ENCODE results near the gene TYRO3. TPM values are rescaled to one million over a fixed set of nuclear protein-coding genes. Genes with fewer than 3 reads are reported as not detected.

The TYRO3 gene
- total and polyA plus RNA-seq, 2 of the 13 experiments (the other 11 are each of a cell fraction or from before 2014, with no cell fraction given) = 24.0 to 43.6 TPM

DNA sequence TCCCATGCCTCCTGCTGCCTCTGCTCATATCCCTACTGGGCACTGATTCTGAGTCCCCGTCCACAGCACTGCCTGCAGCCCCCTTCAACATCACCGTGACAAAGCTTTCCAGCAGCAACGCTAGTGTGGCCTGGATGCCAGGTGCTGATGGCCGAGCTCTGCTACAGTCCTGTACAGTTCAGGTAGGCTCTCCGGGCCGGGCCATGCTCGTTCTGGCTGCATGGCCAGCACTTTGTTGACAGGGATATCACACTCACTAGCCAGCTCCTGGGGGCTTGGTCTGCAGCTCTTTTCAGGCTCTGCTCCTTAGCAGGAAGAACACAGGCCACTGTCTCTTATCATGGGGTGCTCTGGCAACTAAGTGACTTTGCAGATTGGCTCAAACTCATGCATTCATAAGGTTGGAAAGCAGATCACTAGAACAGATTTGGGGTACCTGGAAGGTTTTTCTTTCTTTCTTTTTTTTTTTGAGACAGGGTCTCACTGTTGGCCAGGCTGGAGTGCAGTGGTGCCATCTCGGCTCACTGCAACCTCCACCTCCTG lies 6.0 kb downstream of the TYRO3 start:
- H3K36me3 ChIP-seq (replicated peaks in 1 of 2; ENCODE audit: control insufficient read depth in 1 of 2, insufficient read depth in 2 of 2, low read length in 2 of 2) = 0 out of 5 replicates have a peak, but pooled peaks cover 0 to 4% of the 10 kb centered on the region in 2 experiments
- H3K27me3 ChIP-seq (ENCODE audit: control insufficient read depth in 1 of 2, insufficient read depth in 2 of 2, low read length in 2 of 2) = no peaks in the 10 kb centered on the region
- H2AFZ ChIP-seq (ENCODE audit: low read length) = no peak overlapping the region
- FAIRE-seq (no peak), ATAC-seq (no peak), DNase-seq (ENCODE audit: low spot score) (no peak)
- H3K27ac ChIP-seq (ENCODE audit: extremely low read length, insufficient read depth, low read length) = peak overlapping the region; percentile 52
- in situ Hi-C loops (cut with HindIII; ENCODE audit: extremely low pct_ligation_motif_present, low pct_unique_long_range_greater_than_20kb) = no loop called here
- peak overlapping the region; percentile 38 for H3K4me2 ChIP-seq (ENCODE audit: low read depth, low read length)
- H3K9ac ChIP-seq (ENCODE audit: insufficient read depth, low read depth, low read length) = no peak overlapping the region
- no peaks in the 10 kb centered on the region for H3K79me2 ChIP-seq (ENCODE audit: insufficient read depth, low read length)
- intact Hi-C loops (cut with micrococcal nuclease; ENCODE audit: unreplicated experiment) = loop anchor here (5.0 kb wide), 1 partner anchor 247 kb away; no protein-coding TSS in a partner anchor
- 77% methylated on average over 8 of the region's 8 CpGs for WGBS (ENCODE audit: low lambda C conversion rate)
- H3K4me1 ChIP-seq (ENCODE audit: insufficient read depth, low read length) = peaks cover 99% of the 10 kb centered on the region
- ChIA-PET POLR2A (interaction anchor here (1.0 to 1.8 kb wide), 2 partner anchors 21 to 56 kb away, joined by 4 read pairs; partner anchors contain the start of gene RPAP1), CTCF (ENCODE audit: low intra/inter-chr PET ratio, low total read pairs) (no interaction called here)
- TF ChIP-seq POLR2AphosphoS2 (IDR thresholded peaks at IDR 0.05; ENCODE audit: low read depth, low read length) (no peak), ZFY (CRISPR knock-in tag; IDR thresholded peaks at IDR 0.05) (0 out of 2 replicates have a peak, but pooled peaks have one; percentile 27), PCBP2 (optimal IDR thresholded peaks at IDR 0.05; ENCODE audit: low read depth, low read length, poor library complexity, severe bottlenecking) (no peak), ZFX (CRISPR knock-in tag; IDR thresholded peaks at IDR 0.05; ENCODE audit: low read depth) (0 out of 2 replicates have a peak, but pooled peaks have one; percentile 3), DNMT3B (CRISPR knock-in tag; conservative IDR thresholded peaks at IDR 0.05) (no peak), HDAC2 (CRISPR knock-in tag; IDR thresholded peaks at IDR 0.05) (no peak), ZNF747 (CRISPR knock-in tag; IDR thresholded peaks at IDR 0.05; ENCODE audit: borderline replicate concordance) (no peak), ZFP36 (IDR thresholded peaks at IDR 0.05; ENCODE audit: borderline replicate concordance, low read depth, low read length, partially characterized antibody) (no peak), JUN (CRISPR knock-in tag; IDR thresholded peaks at IDR 0.05) (0 out of 2 replicates have a peak, but pooled peaks have one; percentile 3), ZNF484 (CRISPR knock-in tag; IDR thresholded peaks at IDR 0.05; ENCODE audit: borderline replicate concordance, low read depth) (0 out of 2 replicates have a peak, but pooled peaks have one; percentile 26), ZNF460 (CRISPR knock-in tag; IDR thresholded peaks at IDR 0.05; ENCODE audit: borderline replicate concordance) (no peak), KLF6 (CRISPR knock-in tag; IDR thresholded peaks at IDR 0.05) (no peak), SMAD9 (CRISPR knock-in tag; IDR thresholded peaks at IDR 0.05) (no peak), ZNF607 (CRISPR knock-in tag; IDR thresholded peaks at IDR 0.05; ENCODE audit: borderline replicate concordance) (no peak), ZNF766 (CRISPR knock-in tag; IDR thresholded peaks at IDR 0.05; ENCODE audit: borderline replicate concordance) (no peak), PPARG (CRISPR knock-in tag; conservative IDR thresholded peaks at IDR 0.05) (no peak), RCOR2 (CRISPR knock-in tag; IDR thresholded peaks at IDR 0.05) (no peak)
- TF ChIP-seq, protein P1, sequence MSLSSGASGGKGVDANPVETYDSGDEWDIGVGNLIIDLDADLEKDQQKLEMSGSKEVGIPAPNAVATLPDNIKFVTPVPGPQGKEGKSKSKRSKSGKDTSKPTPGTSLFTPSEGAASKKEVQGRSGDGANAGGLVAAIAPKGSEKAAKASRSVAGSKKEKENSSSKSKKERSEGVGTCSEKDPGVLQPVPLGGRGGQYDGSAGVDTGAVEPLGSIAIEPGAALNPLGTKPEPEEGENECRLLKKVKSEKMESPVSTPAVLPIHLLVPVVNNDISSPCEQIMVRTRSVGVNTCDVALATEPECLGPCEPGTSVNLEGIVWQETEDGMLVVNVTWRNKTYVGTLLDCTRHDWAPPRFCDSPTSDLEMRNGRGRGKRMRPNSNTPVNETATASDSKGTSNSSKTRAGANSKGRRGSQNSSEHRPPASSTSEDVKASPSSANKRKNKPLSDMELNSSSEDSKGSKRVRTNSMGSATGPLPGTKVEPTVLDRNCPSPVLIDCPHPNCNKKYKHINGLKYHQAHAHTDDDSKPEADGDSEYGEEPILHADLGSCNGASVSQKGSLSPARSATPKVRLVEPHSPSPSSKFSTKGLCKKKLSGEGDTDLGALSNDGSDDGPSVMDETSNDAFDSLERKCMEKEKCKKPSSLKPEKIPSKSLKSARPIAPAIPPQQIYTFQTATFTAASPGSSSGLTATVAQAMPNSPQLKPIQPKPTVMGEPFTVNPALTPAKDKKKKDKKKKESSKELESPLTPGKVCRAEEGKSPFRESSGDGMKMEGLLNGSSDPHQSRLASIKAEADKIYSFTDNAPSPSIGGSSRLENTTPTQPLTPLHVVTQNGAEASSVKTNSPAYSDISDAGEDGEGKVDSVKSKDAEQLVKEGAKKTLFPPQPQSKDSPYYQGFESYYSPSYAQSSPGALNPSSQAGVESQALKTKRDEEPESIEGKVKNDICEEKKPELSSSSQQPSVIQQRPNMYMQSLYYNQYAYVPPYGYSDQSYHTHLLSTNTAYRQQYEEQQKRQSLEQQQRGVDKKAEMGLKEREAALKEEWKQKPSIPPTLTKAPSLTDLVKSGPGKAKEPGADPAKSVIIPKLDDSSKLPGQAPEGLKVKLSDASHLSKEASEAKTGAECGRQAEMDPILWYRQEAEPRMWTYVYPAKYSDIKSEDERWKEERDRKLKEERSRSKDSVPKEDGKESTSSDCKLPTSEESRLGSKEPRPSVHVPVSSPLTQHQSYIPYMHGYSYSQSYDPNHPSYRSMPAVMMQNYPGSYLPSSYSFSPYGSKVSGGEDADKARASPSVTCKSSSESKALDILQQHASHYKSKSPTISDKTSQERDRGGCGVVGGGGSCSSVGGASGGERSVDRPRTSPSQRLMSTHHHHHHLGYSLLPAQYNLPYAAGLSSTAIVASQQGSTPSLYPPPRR (CRISPR knock-in tag; IDR thresholded peaks at IDR 0.05; ENCODE audit: borderline replicate concordance) = 0 out of 2 replicates have a peak, but pooled peaks have one; percentile 4
- TF ChIP-seq, protein P2, sequence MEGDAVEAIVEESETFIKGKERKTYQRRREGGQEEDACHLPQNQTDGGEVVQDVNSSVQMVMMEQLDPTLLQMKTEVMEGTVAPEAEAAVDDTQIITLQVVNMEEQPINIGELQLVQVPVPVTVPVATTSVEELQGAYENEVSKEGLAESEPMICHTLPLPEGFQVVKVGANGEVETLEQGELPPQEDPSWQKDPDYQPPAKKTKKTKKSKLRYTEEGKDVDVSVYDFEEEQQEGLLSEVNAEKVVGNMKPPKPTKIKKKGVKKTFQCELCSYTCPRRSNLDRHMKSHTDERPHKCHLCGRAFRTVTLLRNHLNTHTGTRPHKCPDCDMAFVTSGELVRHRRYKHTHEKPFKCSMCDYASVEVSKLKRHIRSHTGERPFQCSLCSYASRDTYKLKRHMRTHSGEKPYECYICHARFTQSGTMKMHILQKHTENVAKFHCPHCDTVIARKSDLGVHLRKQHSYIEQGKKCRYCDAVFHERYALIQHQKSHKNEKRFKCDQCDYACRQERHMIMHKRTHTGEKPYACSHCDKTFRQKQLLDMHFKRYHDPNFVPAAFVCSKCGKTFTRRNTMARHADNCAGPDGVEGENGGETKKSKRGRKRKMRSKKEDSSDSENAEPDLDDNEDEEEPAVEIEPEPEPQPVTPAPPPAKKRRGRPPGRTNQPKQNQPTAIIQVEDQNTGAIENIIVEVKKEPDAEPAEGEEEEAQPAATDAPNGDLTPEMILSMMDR (CRISPR knock-in tag; IDR thresholded peaks at IDR 0.05) = no peak
- H3K9me3 ChIP-seq (ENCODE audit: low read length) = no peaks in the 10 kb centered on the region
- no TSS peak for BruUV-seq (replicated peaks)
- H3K4me3 ChIP-seq (replicated peaks in 1 of 3; ENCODE audit: insufficient read depth in 1 of 3, low read depth in 2 of 3, low read length in 3 of 3) = no peak overlapping the region
- H4K20me1 ChIP-seq (ENCODE audit: insufficient read depth, low read length) = no peaks in the 10 kb centered on the region

All from HepG2 (cell line).